ENCODE results near the gene TXNDC15. TPM values are rescaled to one million over a fixed set of nuclear protein-coding genes. Genes with fewer than 3 reads are reported as not detected.

Gene TXNDC15
- total RNA-seq, 1 donor from 2014 or later: 211 TPM

- TF ChIP-seq CTCF (IDR thresholded peaks at IDR 0.05): no peak
- Histone ChIP-seq H3K4me1 (no peaks in the 10 kb centered on the region), H3K27me3 (no peaks in the 10 kb centered on the region), H3K27ac (no peak overlapping the region), H3K9me3 (no peaks in the 10 kb centered on the region), H3K4me3 (no peak overlapping the region), H3K36me3 (no peaks in the 10 kb centered on the region)
- intact Hi-C loops (cut with DNase I): no loop called here
- no peak for DNase-seq (ENCODE audit: low spot score in 2 of 2)
These were observed 63.9 kb downstream of the TXNDC15 start for GRCh38 chr5:134938030-134938429.

- Histone ChIP-seq H3K36me3 (no peaks in the 10 kb centered on the region), H3K27me3 (no peaks in the 10 kb centered on the region), H3K9me3 (no peaks in the 10 kb centered on the region), H3K4me1 (no peaks in the 10 kb centered on the region), H3K4me3 (no peak overlapping the region), H3K27ac (no peak overlapping the region)
- TF ChIP-seq CTCF (IDR thresholded peaks at IDR 0.05): no peak
- no peak for DNase-seq (ENCODE audit: low spot score in 2 of 2)
- intact Hi-C loops (cut with DNase I): no loop called here
These were observed 65.3 kb downstream of the TXNDC15 start for GRCh38 chr5:134939500-134939899.

- no peak for TF ChIP-seq CTCF (IDR thresholded peaks at IDR 0.05)
- H3K27ac ChIP-seq: no peak overlapping the region
- no peaks in the 10 kb centered on the region for H3K9me3 ChIP-seq
- H3K4me3 ChIP-seq: no peak overlapping the region
- intact Hi-C loops (cut with DNase I): no loop called here
- no peaks in the 10 kb centered on the region for H3K36me3 ChIP-seq
- no peaks in the 10 kb centered on the region for H3K27me3 ChIP-seq
- no peaks in the 10 kb centered on the region for H3K4me1 ChIP-seq
- DNase-seq (ENCODE audit: low spot score in 2 of 2): no peak
These were observed 69.4 kb downstream of the TXNDC15 start for GRCh38 chr5:134943547-134943946.

- Histone ChIP-seq H3K9me3 (no peaks in the 10 kb centered on the region), H3K27me3 (no peaks in the 10 kb centered on the region), H3K27ac (no peak overlapping the region), H3K36me3 (no peaks in the 10 kb centered on the region), H3K4me3 (no peak overlapping the region), H3K4me1 (no peaks in the 10 kb centered on the region)
- intact Hi-C loops (cut with DNase I): no loop called here
- DNase-seq (ENCODE audit: low spot score in 2 of 2): no peak
- no peak for TF ChIP-seq CTCF (IDR thresholded peaks at IDR 0.05)
These were observed 70.5 kb downstream of the TXNDC15 start for GRCh38 chr5:134944630-134945029.

- Histone ChIP-seq H3K36me3 (no peaks in the 10 kb centered on the region), H3K9me3 (no peaks in the 10 kb centered on the region), H3K27me3 (no peaks in the 10 kb centered on the region), H3K27ac (no peak overlapping the region), H3K4me3 (no peak overlapping the region), H3K4me1 (no peaks in the 10 kb centered on the region)
- TF ChIP-seq CTCF (IDR thresholded peaks at IDR 0.05): no peak
- intact Hi-C loops (cut with DNase I): no loop called here
- no peak for DNase-seq (ENCODE audit: low spot score in 2 of 2)
These were observed 70.9 kb downstream of the TXNDC15 start for GRCh38 chr5:134945041-134945440.

- no peaks in the 10 kb centered on the region for H3K4me1 ChIP-seq
- H3K9me3 ChIP-seq: peaks cover 0 to under 1% of the 10 kb centered on the region in 2 donors
- H3K27ac ChIP-seq: no peak overlapping the region
- intact Hi-C loops (cut with DNase I): no loop called here
- no peak for DNase-seq (ENCODE audit: low spot score in 2 of 2)
- no peaks in the 10 kb centered on the region for H3K36me3 ChIP-seq
- no peak overlapping the region for H3K4me3 ChIP-seq
- TF ChIP-seq CTCF (IDR thresholded peaks at IDR 0.05): no peak
- no peaks in the 10 kb centered on the region for H3K27me3 ChIP-seq
These were observed 74.7 kb downstream of the TXNDC15 start for GRCh38 chr5:134948911-134949310.

Data from ascending aorta (tissue), 2 donors.